Right lobe of liver (tissue), 4 donors: ENCODE results near the gene APOC3.

Experiments used
- POLR2A ChIP-seq: fragments of 450-650 bp; IDR thresholded peaks from one replicate; pipeline ENCODE4 v1.6.1; 2017; ENCODE audit warnings: antibody characterized with exemption, mild to moderate bottlenecking
- TF ChIP-seq, protein P1 (sequence below), 4 donors: fragments of 200-600 bp in 3 of 4; fragments of 450-650 bp in 1 of 4; IDR thresholded peaks; one replicate each; pipeline versions ENCODE4 v1.5.1 to v1.8.0; 2016 to 2022; ENCODE audit warnings: antibody characterized with exemption in 4 of 4, mild to moderate bottlenecking in 2 of 4
- donor health status: DM: no; HTN: no; CAD: no.
- donor health status: DM: no; HTN: no; CAD: no.
- donor health status: DM: no; HTN: yes; CAD: no.

DNA sequence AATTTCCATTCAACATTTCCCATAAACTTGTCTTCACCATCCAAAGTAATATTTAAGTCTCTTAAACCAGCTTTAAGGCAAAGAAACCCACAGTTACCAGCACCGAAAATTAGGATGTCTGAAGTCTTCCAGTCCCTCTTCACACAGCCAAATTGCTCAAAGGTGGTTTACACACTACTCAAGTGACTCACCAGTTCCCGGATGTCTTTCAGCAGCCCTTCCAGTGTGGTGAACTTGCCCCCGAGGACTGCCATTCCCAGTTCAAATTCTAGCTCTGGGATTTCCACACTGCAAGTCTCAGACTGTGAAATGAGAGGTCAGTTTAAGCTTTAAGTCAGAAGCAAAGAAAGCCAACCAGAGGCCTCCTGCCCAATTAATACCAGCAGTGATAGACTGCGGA, 47.0 kb upstream of the APOC3 start:
- TF ChIP-seq, protein P1, sequence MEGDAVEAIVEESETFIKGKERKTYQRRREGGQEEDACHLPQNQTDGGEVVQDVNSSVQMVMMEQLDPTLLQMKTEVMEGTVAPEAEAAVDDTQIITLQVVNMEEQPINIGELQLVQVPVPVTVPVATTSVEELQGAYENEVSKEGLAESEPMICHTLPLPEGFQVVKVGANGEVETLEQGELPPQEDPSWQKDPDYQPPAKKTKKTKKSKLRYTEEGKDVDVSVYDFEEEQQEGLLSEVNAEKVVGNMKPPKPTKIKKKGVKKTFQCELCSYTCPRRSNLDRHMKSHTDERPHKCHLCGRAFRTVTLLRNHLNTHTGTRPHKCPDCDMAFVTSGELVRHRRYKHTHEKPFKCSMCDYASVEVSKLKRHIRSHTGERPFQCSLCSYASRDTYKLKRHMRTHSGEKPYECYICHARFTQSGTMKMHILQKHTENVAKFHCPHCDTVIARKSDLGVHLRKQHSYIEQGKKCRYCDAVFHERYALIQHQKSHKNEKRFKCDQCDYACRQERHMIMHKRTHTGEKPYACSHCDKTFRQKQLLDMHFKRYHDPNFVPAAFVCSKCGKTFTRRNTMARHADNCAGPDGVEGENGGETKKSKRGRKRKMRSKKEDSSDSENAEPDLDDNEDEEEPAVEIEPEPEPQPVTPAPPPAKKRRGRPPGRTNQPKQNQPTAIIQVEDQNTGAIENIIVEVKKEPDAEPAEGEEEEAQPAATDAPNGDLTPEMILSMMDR (IDR thresholded peaks at IDR 0.05): no peak
- TF ChIP-seq POLR2A: no peak
